ENCODE measurements around the gene ZSCAN29.

ZSCAN29 gene

GRCh38 chr15:43346305-43346704 is 24.5 kb downstream of the ZSCAN29 start:
- peak; percentile 15 for DNase-seq

DNA sequence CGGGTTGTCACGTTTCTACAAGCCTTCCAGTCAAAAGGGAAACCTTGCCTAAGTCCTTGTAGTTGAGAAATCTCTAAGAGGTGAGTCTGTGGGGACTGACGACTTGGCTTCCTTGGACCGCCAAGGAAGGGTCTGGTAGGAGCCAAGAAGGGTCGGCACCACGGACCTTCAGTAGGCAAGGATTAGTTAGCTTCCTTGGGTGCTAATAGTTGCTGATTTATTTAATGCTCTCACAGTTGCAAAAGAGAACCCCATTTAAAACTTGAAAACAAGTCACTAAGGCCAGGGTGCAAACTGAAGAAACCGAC is 40.1 kb downstream of the ZSCAN29 start:
- DNase-seq: no peak

DNA sequence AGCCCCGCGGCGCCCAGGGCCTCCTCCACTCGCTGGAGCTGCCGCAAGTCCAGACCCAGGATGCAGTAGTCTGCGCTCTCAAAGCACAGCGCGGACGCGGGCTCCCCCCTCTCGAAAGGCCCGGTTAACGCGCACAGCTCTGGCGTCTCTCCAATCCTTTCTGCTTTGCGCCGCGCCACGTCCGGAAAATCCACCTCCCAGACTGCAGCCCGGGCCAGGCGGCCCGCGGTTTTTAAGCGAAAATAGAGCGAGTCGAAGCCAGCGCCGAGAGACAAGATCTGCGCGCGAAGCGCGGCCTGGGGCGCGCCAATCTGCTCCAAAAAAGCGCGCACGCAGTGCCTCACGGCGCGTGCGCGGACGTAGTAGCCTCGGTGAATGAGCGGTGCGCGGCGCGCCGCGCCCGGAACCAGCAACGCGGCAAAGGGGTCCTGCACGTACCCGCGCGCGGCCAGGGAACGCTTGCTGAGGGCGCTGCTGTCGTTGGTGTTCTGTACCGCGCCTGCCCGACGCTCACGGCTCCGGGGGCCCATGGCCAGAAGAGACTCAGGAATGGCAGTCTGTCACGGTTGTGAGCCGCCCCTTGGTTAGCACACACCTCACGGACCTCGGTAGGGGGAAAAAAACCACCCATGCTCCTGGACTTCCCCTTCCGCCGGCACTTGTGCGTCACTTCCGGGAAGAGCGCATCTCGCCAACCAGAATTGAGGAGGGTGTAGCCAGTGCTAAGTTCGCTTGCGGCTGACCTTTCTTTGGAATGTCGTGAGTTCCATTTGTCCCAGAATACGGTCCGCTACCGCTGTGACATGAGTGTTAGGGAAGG is 40.7 kb downstream of the ZSCAN29 start, which contains the start of gene LCMT2:
Gene LCMT2, minus strand, starts transcription at position 614 of the 820 bp plus-strand sequence. Its CDS starts 84 bp downstream, at position 530.
- DNase-seq: peak; percentile 95

DNA sequence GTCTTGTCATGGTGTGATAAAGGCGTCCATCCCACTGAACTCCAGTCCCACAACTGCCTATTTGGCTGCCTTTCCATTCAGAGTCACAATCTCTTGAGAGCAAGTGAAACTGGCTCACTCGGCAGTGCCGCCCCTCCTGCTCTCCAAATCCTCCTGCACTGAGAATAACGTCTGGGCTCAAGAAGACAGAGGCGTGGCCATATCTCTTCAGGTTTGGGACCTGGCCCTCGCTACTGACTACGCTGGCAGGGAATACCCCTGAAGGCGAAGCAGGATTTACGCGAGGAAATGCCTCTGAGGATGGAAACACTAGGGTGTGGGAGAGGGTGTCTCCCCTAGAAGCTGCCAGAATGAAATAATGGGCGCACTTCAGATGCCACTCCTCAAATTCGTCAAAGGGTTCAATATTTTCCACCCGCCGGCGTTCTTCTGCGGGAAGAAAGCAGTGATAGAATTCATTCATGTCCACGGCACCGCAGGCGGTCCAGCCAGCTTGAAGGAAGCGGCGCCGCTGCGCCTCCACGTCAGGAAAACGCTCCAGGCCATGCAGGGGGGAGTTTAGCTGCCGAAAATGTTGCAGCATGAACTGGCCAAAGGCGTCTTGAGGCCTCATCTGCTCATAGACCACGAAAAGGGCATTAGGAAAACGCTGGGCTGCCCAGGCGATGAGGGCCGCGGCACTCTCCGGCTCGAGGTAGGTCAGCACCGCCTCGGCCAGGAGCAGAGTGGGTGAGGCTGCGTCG is 41.5 kb downstream of the ZSCAN29 start:
- peak; percentile 7 for DNase-seq

DNA sequence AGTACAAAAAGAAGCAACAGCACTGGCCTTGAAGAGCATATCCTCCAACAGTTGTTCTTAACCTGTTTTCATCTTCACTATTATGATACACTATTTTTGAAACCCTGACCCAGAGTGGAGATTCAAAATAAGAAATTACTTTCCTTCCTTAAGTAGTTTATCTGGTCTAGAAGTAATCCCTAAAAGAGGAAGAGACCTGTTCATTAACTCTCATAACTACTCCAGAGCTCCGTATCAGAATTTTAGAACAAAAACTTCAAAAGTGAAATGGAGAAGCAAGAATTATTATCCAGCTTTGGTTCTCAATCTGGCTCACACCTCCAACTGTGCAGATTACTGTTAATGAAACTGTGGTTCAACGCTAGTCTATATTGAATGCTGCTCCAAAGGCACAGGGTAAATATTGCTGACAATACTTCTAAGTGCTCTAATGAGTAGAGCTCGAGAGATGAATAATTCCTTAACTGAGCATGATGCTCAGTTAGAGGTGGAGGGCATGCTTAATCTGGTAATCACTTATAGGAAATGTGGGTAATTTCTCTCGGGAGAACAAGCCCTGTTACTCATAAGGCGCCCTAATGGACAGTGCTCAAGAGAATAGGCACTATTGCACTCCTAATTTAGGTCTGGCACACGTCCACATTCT is 45.7 kb downstream of the ZSCAN29 start:
- no peak for DNase-seq

DNA sequence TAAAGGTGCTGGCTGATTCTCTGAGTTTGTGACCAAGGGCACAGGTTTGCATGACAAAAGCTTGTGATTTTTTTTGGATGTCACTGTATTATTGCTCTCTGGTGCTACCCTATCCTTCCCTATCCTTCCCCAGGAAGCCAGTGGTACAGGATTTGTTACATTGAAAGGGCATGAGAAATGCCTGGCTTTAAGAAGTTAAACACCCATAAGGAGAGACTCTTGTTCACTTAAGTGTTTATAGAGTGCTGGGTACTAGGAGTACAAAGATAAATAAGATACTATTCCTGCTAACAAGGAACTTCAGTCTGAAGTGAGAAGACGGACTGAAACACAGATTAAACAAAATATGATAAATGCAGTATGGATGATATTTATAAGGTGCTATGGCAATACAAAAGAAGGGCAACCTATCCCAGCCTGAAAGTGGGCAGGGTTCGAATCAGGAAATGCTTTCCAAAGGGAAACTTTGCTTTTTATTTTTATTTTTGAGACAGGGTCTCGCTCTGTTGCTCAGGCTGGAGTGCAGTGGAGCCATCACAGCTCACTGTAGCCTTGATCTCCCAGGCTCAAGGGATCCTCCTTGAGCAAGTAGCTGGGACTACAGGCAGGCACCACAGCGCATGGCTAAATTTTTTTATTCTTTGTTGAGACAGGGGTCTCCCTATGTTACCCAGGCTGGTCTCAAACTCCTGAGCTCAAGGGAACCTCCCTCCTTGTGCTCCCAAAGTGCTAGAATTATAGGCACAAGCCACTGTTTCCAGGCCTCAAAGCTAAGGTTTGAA is 51.7 kb downstream of the ZSCAN29 start:
- DNase-seq: no peak

DNA sequence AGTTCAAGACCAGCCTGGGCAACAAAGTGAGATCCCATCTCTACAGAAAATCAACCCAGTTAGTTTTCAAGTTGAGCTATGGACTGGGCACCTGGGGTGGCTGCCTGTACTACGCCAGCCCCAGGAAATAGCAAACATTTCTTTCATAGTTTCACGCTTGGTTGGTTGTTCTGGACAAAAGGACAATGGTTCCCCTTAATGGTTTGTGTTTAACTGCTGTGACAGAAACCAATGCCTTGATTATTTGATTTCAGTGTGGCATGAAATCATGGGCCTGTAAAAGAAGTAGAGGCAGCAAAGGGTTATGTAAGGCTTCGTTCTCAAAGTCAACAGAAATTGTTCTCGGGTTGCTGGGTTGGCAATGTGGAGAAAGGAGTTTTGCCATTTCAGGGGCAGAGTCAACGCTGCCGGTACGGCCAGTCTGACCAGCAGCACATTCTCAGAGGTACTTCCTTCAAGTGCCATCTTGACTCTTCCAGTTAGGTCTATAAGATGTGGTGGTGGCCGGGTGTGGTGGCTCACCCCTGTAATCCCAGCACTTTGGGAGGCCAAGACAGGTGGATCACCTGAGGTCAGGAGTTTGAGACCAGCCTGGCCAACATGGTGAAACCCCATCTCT is 53.2 kb downstream of the ZSCAN29 start:
- DNase-seq: no peak

DNA sequence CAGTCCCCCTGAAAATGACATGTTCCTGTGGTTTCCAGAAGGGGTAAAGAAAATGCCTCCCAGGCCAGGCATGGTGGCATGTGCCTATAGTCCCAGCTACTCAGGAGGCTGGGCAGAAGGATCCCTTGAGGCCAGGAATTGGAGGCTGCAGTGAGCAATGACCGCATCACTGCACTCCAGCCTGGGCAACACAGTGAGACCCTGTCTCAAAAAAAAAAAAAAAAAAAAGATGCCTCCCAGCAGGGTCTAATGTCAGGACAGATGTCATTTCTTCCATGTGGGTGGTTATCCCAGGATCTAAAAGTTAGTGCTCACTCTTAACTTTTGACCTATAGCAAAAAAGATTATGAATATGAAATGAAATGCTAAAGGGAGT is 53.9 kb downstream of the ZSCAN29 start:
- no peak for DNase-seq

- DNase-seq: no peak
These were observed 54.5 kb downstream of the ZSCAN29 start for GRCh38 chr15:43316016-43316970.

DNA sequence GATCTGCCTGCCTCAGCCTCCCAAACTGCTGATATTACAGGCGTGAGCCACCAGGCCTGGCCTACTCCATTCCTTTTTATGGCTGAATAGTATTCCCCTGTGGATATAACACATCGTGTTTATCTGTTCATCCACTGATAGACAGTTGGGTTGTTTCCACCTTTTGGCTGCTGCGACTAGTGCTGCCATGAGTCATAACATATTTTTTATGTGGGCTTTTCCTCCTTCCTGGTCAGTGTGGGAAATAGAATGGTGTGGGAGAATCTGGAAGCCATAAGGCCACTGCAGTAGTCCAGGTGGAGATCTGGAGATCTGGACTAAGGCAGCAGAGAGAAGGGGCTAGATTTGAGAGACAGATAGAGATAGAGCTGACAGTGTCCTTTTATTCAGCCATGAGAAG is 56.7 kb downstream of the ZSCAN29 start:
- no peak for DNase-seq

- DNase-seq: no peak
These were observed 58.5 kb downstream of the ZSCAN29 start for GRCh38 chr15:43312378-43312777.

Measured in CD4-positive, alpha-beta T cell treated with Interleukin-17A for 1 hour (primary cell).